HG03095 (cell line): ENCODE results near the gene METTL22.
"Not testable (repeated sequence)": the region's sequence is repeated elsewhere in the genome, so short reads cannot be mapped to it uniquely, and the experiment has no call there.

Source experiments
- ATAC-seq: cut with Tn5 transposase; IDR thresholded peaks from one replicate; pipeline ENCODE4 v1.9.1; 2021; ENCODE audit warnings: moderate library complexity; ENCODE audit not compliant: unreplicated experiment

Gene METTL22

GRCh38 chr16:8631373-8631772 is 9.9 kb downstream of the METTL22 start:
- ATAC-seq, result no peak

- no peak for ATAC-seq
These were observed 10.4 kb downstream of the METTL22 start for GRCh38 chr16:8631818-8632465.

DNA sequence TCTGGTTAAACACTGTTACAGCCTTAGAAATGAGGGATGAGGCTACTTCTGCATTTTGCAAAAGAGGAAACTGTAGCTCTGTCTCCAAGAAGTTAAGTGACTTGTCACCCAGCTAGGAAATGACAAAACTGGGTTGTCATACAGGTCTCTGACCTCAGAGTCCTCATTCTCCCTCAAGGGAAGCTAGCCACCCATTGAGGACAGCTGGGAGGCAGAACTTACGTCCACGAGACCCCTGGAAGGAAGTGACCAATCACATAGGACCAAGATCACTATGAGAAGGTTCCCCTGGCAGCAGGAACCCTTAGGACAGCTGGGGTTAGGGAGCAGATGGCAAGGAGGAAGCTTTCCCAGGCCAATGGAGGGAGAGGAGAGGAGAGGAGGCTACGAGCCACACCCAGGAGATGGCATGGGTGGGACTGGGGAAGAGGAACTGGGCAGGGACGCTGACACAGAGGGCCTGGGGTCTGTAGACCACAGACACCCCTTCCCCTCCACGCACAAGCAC is 11.2 kb downstream of the METTL22 start:
- ATAC-seq, result no peak

DNA sequence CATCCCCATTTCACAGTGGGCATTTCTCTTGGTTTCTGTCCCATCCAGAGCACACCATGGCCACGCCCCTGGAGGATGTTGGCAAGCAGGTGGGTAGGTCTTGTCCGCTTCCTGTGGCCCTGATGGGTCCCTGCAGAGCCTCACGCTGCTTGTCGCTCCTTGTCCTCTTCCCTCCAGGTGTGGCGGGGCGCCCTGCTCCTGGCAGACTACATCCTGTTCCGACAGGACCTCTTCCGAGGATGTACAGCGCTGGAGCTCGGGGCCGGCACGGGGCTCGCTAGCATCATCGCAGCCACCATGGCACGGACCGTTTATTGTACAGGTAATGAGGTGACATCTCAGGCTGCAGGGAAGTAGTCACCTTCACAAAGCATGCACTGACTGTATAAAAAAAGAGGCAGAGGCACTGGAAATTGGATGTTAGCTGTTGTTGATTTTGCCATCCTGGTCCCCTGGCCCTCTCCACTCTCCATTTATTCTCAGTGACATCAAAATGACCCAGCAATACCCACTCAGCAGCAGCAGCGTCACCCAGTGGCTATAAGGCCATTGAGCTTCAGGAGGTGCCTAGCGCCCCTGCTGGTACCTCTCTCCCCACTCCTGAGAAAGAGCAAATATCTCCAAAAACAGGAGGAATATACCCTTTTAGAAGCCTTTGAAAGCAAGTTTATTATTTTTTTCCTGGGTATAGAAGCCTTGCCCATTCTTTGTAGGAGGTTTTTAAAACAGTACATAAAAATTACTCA is 13.7 kb downstream of the METTL22 start:
- no peak for ATAC-seq

DNA sequence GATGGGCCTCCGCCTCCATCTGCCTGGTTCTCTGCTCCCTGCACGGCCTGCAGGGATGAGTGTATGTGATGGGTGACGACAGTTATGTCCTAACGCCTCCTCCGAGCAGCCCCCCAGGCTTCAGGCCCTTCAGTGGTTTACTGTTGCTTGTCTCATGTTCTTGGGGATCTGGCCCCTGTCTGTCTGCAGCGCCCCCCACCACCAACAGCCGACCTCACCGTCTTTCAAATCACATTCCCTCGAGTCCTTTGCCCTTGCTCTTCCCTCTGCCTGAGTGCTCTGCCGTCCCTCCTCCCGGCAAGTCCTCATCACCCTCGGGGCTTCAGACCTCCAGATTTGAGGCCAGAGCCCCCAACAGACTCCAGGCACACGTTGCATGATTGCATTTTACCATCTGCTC is 18.2 kb downstream of the METTL22 start:
- ATAC-seq, result no peak

DNA sequence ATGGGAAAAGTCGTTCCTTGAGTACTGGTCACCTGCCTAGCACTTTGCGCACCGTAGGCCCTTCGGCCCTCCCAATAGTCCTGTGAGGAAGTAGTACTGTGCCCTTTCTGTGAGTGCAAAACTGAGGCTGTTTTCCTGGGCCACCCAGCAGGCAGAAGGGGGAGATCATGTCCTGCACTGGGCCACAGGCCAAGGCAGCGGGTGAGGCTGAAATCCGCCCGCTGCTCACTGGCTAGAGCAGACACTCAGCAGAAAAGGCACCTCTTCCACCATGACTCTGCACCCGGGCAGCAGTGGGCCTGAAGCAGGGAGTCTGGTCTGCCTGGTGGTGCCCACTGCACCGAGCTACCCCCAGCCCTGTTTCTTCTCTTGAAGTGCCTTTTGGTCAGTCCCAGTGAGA is 20.2 kb downstream of the METTL22 start:
- ATAC-seq, result no peak

DNA sequence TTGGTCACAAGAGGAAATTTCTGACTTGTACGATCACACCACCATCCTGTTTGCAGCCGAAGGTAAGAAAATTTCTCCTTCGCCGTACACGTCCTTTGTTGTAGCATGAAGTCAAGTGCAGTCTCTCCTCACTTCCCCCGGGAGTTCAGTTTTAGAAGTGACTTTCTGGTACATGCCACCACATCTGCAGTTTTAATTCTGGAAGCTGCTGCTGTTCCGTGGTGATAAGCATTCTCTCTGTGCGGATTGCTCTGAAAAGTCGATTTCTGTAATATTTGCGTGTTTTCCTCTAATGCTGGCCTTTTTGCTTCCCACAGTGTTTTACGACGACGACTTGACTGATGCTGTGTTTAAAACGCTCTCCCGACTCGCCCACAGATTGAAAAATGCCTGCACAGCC is 20.6 kb downstream of the METTL22 start:
- no peak for ATAC-seq

- no peak for ATAC-seq
These were observed 23.0 kb downstream of the METTL22 start for GRCh38 chr16:8644211-8645140.

DNA sequence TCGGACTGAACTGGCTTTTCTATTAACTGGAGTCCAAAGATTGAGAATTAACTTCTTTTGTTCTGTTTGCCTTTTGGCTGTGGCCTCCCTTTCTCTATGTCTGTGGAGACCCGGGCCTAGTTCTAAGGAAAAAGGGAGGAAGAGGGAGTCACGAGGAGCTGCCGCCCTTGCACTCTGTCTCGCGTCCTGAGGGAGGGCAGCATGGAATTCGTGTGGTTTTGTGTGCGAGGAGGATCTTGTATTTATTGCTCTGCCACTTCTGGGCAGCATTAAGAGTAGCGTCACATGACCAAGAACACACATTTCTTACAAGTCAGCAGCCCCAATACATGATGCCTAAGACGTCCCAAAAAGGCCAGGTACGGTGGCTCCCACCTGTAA is 23.6 kb downstream of the METTL22 start:
- ATAC-seq, result no peak

DNA sequence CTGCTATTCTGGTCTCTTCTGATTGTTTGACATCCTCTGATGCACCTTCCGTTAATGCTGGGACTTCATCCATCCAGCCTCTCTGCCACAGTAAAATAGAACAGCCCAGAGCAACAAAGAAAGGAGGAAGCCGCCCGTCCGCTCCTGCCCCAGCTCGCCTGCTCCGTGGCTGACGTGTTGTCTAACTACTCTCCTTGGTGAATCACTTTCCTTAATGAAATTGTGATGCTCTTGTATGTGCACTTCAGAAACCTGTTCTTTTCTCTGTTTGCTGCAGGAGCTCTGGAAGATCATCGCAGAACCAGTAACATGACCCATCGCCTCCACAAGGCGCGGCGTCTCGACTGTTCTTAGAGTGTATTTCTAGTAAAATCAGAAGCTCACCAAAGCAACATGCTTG is 24.3 kb downstream of the METTL22 start:
- ATAC-seq, result no peak

DNA sequence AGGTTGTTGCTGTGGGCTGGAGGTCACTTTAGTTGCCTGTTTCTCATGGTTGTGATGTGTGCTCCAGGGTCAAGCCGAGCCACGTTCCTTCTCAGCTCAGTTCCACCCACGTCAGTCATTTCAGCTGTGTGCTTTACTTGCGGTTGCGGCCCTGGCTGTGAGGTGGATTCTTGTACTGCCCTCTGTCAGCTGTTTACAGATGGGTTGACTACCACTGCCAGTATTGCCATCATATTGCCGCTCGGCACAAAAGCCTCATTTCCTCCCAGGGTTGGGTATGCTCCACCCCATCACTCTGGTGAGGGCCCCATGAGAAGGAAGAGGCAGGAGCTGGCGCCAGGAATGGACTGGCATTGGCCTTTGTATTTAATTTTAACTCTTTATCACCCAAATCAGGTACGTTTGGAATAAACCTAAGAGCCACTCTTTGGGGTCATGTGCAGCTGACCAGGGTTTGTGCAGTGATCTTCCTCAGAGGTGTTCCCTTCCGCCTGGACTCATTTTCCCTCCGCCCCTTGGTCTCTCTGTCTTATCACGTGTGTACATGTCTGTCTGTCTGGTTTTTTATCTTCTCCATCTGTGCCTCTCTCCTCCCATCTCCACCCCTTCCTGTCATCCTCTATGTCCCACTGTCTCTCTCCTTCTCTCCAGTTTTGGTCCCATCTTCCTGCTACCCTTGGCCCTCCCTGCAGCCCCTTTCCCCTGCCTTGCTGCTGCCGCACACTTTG is 25.0 kb downstream of the METTL22 start:
- ATAC-seq, result no peak

- no peak for ATAC-seq
These were observed 26.3 kb downstream of the METTL22 start for GRCh38 chr16:8647721-8648318.

DNA sequence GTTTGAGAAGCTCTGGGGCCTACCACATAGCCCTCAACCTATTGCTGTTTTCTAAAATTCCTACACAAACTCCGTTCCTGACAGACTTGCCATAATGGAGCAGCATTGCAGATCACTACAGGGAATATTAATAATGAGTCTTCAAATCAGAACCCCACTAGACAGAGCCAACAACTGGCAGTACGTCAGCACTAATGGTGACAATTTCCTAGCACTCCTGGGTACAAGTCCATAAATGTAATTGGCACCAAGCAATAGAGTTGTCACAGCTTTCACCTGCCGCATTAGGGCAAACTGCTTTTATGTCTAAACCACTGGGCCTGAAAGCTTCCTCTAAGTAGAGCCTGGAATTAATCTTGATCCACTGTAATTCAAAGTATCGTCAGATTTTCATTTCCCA is 27.4 kb downstream of the METTL22 start:
- no peak for ATAC-seq

GRCh38 chr16:8649829-8650554 is 28.5 kb downstream of the METTL22 start:
- no peak for ATAC-seq

- ATAC-seq, result not testable (repeated sequence)
These were observed 30.5 kb downstream of the METTL22 start for GRCh38 chr16:8651958-8652357.

DNA sequence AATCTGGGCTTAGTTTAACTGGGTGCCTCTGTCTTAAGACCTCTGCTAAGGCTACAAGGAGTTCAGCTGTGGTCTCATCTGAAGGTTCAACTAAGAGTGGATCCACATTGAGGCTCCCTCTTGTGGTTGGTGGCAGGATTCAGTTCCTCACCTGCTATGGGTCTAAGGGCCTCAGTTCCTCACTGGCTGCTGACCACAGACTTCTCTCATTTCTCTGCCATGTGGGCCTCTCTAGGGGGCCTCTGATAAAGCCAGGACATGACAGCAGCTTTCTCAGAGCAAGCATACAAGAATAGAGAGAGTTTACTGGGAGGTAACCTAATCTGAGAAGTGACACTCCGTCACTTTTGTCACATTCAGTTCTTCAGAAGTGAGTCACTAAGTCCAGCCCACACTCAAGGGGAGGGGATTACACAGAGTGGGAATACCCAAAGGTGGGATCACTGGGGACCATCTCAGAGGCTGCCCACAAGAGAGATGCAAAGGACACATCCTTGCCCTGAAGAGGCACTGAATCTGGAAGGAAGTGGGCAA is 33.8 kb downstream of the METTL22 start:
- peak; percentile 59 for ATAC-seq

DNA sequence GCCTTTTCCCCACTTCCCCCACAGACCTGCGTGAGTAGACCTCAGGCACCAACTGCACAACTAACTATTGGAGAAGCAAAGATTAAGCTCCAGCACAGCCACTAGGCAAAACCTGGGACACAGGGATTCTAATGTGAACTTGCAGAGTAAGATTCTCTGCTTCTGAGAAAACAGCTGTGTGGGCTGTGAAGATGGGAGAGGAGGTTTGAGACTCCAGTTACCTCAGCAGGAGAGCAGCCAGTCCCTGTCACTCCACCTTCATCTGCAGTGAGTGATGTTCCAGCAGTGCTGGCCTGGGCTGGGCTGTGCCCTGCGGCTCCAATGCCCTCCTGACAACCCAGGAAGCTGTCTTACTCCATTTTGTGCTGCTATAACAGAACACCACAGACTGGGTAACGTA is 34.9 kb downstream of the METTL22 start:
- ATAC-seq, result no peak

- no peak for ATAC-seq
These were observed 39.4 kb downstream of the METTL22 start for GRCh38 chr16:8660841-8661301.

- no peak for ATAC-seq
These were observed 40.2 kb downstream of the METTL22 start for GRCh38 chr16:8661703-8662102.
